Measurements from ENCODE around the gene PFDN6. TPM values are rescaled to one million over a fixed set of nuclear protein-coding genes. Genes with fewer than 3 reads are reported as not detected.

Gene PFDN6
- total and polyA plus RNA-seq, 10 of the 15 experiments (the other 5 are each of a cell fraction or from before 2014, with no cell fraction given) = 3.1 to 168 (median 82.6) TPM

DNA sequence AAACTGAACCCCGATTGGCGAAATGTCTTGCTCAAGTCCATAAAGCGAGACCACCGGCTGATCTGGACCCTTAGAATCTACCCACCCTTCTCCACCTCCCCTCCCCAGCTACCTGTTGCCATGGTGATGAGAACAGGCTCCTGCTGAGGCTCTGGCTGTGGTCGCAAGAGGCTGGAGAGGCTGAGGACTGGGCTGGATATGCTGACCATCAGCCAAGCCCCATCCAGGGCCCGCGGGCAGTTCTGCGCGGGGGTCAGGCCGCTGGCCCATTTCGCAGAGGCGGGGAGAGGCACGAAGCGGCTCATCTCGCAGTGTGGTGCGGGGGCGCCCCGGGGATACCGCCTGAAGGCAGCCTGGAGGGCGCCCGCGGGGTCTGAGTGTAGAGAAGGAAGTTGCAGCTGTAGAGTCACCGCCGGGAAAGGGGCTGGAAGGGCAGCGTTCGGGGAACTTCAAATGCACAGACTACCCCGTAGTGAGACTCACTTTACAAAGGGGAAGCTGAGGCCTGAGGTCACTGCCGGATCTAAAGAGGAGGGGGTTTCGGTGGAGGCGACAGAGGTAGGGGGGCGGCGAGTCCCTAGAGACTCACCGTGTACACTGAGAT, 23.8 kb downstream of the PFDN6 start:
- H3K4me3 ChIP-seq = peak overlapping the region; percentile 99
- RAD21 ChIA-PET (ENCODE audit: unreplicated experiment) = interaction anchor here (0.7 to 2.1 kb wide), 7 partner anchors 8 to 36 kb away, joined by 3 to 7 read pairs (median 3); partner anchors contain the start of genes B3GALT4, PFDN6, RGL2 and WDR46
- CTCF ChIA-PET = interaction anchor here (0.5 to 4.7 kb wide), 6 partner anchors 13 to 118 kb away, joined by 3 to 30 read pairs (median 6); partner anchors contain the start of genes B3GALT4 and RGL2
- H3K27me3 ChIP-seq (replicated peaks in 1 of 2; ENCODE audit: control insufficient read depth in 2 of 2, insufficient read depth in 2 of 2, low read length in 1 of 2) = no peaks in the 10 kb centered on the region
- FAIRE-seq (no peak), ATAC-seq (peak; percentile 14), DNase-seq (ENCODE audit: low read depth, low spot score) (no peak)
- TF ChIP-seq, protein P1, sequence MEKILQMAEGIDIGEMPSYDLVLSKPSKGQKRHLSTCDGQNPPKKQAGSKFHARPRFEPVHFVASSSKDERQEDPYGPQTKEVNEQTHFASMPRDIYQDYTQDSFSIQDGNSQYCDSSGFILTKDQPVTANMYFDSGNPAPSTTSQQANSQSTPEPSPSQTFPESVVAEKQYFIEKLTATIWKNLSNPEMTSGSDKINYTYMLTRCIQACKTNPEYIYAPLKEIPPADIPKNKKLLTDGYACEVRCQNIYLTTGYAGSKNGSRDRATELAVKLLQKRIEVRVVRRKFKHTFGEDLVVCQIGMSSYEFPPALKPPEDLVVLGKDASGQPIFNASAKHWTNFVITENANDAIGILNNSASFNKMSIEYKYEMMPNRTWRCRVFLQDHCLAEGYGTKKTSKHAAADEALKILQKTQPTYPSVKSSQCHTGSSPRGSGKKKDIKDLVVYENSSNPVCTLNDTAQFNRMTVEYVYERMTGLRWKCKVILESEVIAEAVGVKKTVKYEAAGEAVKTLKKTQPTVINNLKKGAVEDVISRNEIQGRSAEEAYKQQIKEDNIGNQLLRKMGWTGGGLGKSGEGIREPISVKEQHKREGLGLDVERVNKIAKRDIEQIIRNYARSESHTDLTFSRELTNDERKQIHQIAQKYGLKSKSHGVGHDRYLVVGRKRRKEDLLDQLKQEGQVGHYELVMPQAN (conservative IDR thresholded peaks at IDR 0.05) = peak; percentile 22; the same call in 1 of the 2 replicates
- TF ChIP-seq YY1 (IDR thresholded peaks at IDR 0.05; ENCODE audit: low read depth, low read length) (0 out of 2 replicates have a peak, but pooled peaks have one; percentile 3), TAF1 (IDR thresholded peaks at IDR 0.05; ENCODE audit: borderline replicate concordance, low read depth, low read length) (peak; percentile 20; the same call in 1 of the 2 replicates), HDAC6 (IDR thresholded peaks at IDR 0.05; ENCODE audit: unreplicated experiment) (peak; percentile 25), EGR1 (IDR thresholded peaks at IDR 0.05; ENCODE audit: borderline replicate concordance in 1 of 2, low read depth in 2 of 2, low read length in 2 of 2) (peak in 1 of 2 experiments; percentile 71; a peak in 1 of 3 replicates), BMI1 (IDR thresholded peaks at IDR 0.05; ENCODE audit: borderline replicate concordance) (peak; percentile 76; the same call in 1 of the 2 replicates), MTA3 (IDR thresholded peaks at IDR 0.05; ENCODE audit: borderline replicate concordance, low read length) (0 out of 2 replicates have a peak, but pooled peaks have one; percentile 34), IKZF1 (conservative IDR thresholded peaks at IDR 0.05) (peak; percentile 60; the same call in 1 of the 2 replicates), NFXL1 (IDR thresholded peaks at IDR 0.05; ENCODE audit: borderline replicate concordance) (no peak)
- TF ChIP-seq, protein P2, sequence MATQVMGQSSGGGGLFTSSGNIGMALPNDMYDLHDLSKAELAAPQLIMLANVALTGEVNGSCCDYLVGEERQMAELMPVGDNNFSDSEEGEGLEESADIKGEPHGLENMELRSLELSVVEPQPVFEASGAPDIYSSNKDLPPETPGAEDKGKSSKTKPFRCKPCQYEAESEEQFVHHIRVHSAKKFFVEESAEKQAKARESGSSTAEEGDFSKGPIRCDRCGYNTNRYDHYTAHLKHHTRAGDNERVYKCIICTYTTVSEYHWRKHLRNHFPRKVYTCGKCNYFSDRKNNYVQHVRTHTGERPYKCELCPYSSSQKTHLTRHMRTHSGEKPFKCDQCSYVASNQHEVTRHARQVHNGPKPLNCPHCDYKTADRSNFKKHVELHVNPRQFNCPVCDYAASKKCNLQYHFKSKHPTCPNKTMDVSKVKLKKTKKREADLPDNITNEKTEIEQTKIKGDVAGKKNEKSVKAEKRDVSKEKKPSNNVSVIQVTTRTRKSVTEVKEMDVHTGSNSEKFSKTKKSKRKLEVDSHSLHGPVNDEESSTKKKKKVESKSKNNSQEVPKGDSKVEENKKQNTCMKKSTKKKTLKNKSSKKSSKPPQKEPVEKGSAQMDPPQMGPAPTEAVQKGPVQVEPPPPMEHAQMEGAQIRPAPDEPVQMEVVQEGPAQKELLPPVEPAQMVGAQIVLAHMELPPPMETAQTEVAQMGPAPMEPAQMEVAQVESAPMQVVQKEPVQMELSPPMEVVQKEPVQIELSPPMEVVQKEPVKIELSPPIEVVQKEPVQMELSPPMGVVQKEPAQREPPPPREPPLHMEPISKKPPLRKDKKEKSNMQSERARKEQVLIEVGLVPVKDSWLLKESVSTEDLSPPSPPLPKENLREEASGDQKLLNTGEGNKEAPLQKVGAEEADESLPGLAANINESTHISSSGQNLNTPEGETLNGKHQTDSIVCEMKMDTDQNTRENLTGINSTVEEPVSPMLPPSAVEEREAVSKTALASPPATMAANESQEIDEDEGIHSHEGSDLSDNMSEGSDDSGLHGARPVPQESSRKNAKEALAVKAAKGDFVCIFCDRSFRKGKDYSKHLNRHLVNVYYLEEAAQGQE (IDR thresholded peaks at IDR 0.05; ENCODE audit: low read depth, low read length) = no peak
- H4K20me1 ChIP-seq (ENCODE audit: control insufficient read depth, insufficient read depth) = no peaks in the 10 kb centered on the region
- H3K4me2 ChIP-seq (ENCODE audit: control insufficient read depth, insufficient read depth) = peak overlapping the region; percentile 77
- intact Hi-C loops (cut with micrococcal nuclease; ENCODE audit: unreplicated experiment) (no loop called here), in situ Hi-C loops (cut with MboI) (no loop called here)
- H3K9ac ChIP-seq (ENCODE audit: control insufficient read depth, insufficient read depth, low read length) = peak overlapping the region; percentile 97
- POLR2A ChIA-PET = interaction anchor here (0.6 to 4.5 kb wide), 11 partner anchors 8 to 266 kb away, joined by 3 to 41 read pairs (median 4); partner anchors contain the start of genes B3GALT4, PFDN6, RGL2 and RPS18
- H3K9me3 ChIP-seq (replicated peaks; ENCODE audit: control insufficient read depth, insufficient read depth, low read length) = no peaks in the 10 kb centered on the region
- BruUV-seq (replicated peaks) = TSS peak; percentile 74
- H3K27ac ChIP-seq (ENCODE audit: control insufficient read depth, insufficient read depth) = peak overlapping the region; percentile 96
- peaks cover 0 to 4% of the 10 kb centered on the region in 2 experiments; a peak in 2 of 4 replicates for H3K36me3 ChIP-seq (ENCODE audit: control insufficient read depth in 2 of 2, insufficient read depth in 2 of 2, low read length in 1 of 2)
- 1% methylated on average over 31 of the region's 33 CpGs for WGBS (ENCODE audit: insufficient coverage, insufficient replicate concordance, low lambda C conversion rate, missing lambda C conversion rate)
- H3K4me1 ChIP-seq (ENCODE audit: control insufficient read depth, insufficient read depth, low read length) = peaks cover 20% of the 10 kb centered on the region
- SMC1A ChIA-PET (ENCODE audit: uncharacterized antibody, unreplicated experiment) = interaction anchor here (0.7 to 2.1 kb wide), 3 partner anchors 16 to 129 kb away, joined by 3 to 7 read pairs (median 3); partner anchors contain the start of gene WDR46
- peaks cover 61% of the 10 kb centered on the region for H3K79me2 ChIP-seq (ENCODE audit: control insufficient read depth, insufficient read depth, low read length)
- no peak overlapping the region; the same call in 1 of the 2 replicates for H2AFZ ChIP-seq (ENCODE audit: control insufficient read depth, low read depth, low read length)
